Measurements from ENCODE around the gene MAPK1. TPM values are rescaled to one million over a fixed set of nuclear protein-coding genes. Genes with fewer than 3 reads are reported as not detected.
"Not testable (repeated sequence)": the region's sequence is repeated elsewhere in the genome, so short reads cannot be mapped to it uniquely, and the experiment has no call there.

The MAPK1 gene
- total and polyA plus RNA-seq, 4 donors = 16.3 to 154 (median 54.3) TPM

DNA sequence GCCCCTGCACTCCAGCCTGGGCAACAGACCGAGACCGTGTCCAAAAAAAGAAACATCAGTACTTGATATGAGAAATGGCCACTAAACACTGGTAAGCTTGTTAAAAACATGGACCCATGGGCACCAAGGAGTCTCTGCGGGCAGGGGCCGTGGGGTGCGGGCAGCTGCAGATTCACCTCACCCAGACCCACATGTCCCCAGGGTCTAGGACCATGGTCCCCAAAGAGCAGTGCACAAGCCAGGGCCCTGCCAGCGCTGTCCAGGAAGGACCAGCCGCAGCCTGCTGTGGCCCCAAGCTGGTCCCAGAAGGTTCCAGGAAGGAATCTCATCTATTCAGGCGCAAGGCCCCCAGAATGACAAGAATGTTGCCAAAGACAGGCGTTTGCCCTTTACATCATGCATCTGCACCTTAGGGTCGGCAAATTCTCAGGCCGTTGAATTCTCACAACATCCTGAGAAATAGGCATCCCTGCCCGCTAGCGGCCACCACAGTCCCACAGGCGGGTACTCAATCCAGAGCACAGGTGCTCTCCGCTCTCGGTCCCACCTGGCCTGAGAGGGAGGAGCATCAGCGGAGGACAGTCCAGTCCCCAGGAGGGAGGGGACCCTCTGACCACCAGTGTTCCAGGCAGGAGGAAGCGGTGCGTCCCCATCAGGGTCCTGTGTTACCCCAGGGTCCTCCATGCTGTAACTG lies 141.3 kb downstream of the MAPK1 start:
- no peak for DNase-seq
- WGBS, 2 donors = 95 to 99% methylated on average over 19 of the region's 19 CpGs
- TF ChIP-seq, protein P1, sequence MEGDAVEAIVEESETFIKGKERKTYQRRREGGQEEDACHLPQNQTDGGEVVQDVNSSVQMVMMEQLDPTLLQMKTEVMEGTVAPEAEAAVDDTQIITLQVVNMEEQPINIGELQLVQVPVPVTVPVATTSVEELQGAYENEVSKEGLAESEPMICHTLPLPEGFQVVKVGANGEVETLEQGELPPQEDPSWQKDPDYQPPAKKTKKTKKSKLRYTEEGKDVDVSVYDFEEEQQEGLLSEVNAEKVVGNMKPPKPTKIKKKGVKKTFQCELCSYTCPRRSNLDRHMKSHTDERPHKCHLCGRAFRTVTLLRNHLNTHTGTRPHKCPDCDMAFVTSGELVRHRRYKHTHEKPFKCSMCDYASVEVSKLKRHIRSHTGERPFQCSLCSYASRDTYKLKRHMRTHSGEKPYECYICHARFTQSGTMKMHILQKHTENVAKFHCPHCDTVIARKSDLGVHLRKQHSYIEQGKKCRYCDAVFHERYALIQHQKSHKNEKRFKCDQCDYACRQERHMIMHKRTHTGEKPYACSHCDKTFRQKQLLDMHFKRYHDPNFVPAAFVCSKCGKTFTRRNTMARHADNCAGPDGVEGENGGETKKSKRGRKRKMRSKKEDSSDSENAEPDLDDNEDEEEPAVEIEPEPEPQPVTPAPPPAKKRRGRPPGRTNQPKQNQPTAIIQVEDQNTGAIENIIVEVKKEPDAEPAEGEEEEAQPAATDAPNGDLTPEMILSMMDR (IDR thresholded peaks at IDR 0.05; ENCODE audit: control extremely low read depth, extremely low read depth) = no peak
- H3K4me3 ChIP-seq = no peak overlapping the region
- no peak overlapping the region for H3K9ac ChIP-seq (ENCODE audit: insufficient read depth in 1 of 2, low read length in 2 of 2)
- H3K27me3 ChIP-seq (ENCODE audit: control insufficient read depth in 3 of 3, insufficient read depth in 3 of 3, low read length in 2 of 3) = no peaks in the 10 kb centered on the region
- no peaks in the 10 kb centered on the region for H3K4me1 ChIP-seq (ENCODE audit: control insufficient read depth in 5 of 5, insufficient read depth in 5 of 5, low read length in 5 of 5)
- no peak overlapping the region for H3K27ac ChIP-seq (ENCODE audit: low read depth in 1 of 2, low read length in 1 of 2)
- ATAC-seq (ENCODE audit: insufficient read depth, low FRiP score) = no peak
- peaks cover 0 to 3% (median 0%) of the 10 kb centered on the region in 4 donors for H3K9me3 ChIP-seq (ENCODE audit: control insufficient read depth in 4 of 4, insufficient read depth in 3 of 4, low read length in 3 of 4)
- no peaks in the 10 kb centered on the region for H3K36me3 ChIP-seq (ENCODE audit: control insufficient read depth in 4 of 4, insufficient read depth in 4 of 4, low read length in 4 of 4)

DNA sequence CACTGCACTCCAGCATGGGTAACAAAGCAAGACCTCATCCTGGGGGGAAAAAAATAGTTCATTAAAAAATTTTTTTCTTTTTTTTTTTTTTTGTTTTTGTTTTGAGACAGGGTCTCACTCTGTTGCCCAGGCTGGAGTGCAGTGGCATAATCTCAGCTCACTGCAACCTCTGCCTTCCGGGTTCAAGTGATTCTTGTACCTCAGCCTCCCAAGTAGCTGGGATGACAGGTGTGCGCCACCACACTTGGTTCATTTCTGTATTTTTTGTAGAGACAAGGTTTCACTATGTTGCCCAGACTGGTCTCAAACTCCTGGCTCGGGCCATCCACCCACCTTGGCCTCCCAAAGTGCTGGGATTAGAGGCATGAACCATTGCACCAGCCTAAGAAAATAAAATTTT lies 142.9 kb downstream of the MAPK1 start:
- not testable (repeated sequence) for H3K27ac ChIP-seq (ENCODE audit: low read depth in 1 of 2, low read length in 1 of 2); H3K27me3 ChIP-seq (ENCODE audit: control insufficient read depth in 3 of 3, insufficient read depth in 3 of 3, low read length in 2 of 3); H3K4me1 ChIP-seq (ENCODE audit: control insufficient read depth in 5 of 5, insufficient read depth in 5 of 5, low read length in 5 of 5); H3K36me3 ChIP-seq (ENCODE audit: control insufficient read depth in 4 of 4, insufficient read depth in 4 of 4, low read length in 4 of 4); H3K9me3 ChIP-seq (ENCODE audit: control insufficient read depth in 4 of 4, insufficient read depth in 3 of 4, low read length in 3 of 4); H3K9ac ChIP-seq (ENCODE audit: insufficient read depth in 1 of 2, low read length in 2 of 2); DNase-seq; H3K4me3 ChIP-seq; ATAC-seq (ENCODE audit: insufficient read depth, low FRiP score)
- WGBS, 2 donors = 96 to 99% methylated on average over 3 of the region's 3 CpGs

DNA sequence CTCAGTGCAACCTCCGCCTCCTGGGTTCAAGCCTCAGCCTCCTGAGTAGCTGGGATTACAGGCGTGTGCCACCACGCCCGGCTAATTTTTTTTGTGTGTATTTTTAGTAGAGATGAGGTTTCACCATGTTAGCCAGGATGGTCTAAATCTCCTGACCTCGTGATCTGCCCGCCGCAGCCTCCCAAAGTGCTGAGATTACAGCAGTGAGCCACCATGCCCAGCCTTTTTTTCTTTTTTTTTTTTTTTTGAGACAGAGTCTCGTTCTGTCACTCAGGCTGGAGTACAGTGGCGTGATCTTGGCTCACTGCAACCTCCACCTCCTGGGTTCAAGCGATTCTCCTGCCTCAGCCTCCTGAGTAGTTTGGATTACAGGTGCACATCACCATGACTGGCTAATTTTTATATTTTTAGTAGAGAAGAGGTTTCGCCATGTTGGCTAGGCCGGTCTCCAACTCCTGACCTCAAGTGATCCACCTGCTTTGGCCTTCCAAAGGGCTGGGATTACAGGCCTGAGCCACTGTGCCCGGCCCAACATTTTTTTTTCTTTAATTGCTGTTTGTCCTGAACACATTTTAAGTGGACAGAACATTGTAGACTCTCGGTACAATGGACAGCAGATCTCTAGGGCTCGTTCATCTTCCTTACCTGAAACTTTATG lies 146.1 kb downstream of the MAPK1 start:
- H3K27me3 ChIP-seq (ENCODE audit: control insufficient read depth in 3 of 3, insufficient read depth in 3 of 3, low read length in 2 of 3); H3K9me3 ChIP-seq (ENCODE audit: control insufficient read depth in 4 of 4, insufficient read depth in 3 of 4, low read length in 3 of 4); H3K4me1 ChIP-seq (ENCODE audit: control insufficient read depth in 5 of 5, insufficient read depth in 5 of 5, low read length in 5 of 5); H3K9ac ChIP-seq (ENCODE audit: insufficient read depth in 1 of 2, low read length in 2 of 2); DNase-seq; H3K27ac ChIP-seq (ENCODE audit: low read depth in 1 of 2, low read length in 1 of 2); H3K36me3 ChIP-seq (ENCODE audit: control insufficient read depth in 4 of 4, insufficient read depth in 4 of 4, low read length in 4 of 4); H3K4me3 ChIP-seq; ATAC-seq (ENCODE audit: insufficient read depth, low FRiP score): not testable (repeated sequence)
- 95 to 96% methylated on average over 15 of the region's 15 CpGs for WGBS, 2 donors

DNA sequence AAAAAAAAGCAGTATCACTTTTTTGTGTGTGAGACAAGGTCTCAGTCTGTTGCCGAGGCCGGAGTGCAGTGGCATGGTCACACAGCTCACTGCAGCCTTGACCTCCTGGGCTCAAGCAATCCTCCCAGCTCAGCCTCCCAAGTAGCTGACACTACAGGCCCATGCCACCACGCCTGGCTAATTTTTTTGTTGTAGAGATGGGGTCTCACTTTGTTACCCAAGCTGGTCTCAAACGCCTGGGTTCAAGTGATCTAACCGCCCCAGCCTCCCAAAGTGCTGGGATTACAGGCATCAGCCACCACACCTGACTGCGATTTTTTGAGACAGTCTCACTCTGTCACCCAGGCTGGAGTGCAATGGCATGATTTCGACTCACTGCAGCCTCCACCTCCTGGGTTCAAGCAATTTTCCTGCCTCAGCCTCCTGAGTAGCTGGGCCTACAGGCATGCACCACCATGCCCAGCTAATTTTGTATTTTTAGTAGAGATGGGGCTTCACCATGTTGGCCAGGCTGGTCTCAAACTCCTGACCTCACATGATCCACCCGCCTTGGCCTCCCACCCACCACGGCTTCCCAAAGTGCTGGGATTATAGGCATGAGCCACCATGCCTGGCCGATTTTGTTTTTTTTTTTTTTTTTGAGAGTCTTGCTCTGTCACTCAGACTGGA lies 147.1 kb downstream of the MAPK1 start:
- H3K36me3 ChIP-seq (ENCODE audit: control insufficient read depth in 4 of 4, insufficient read depth in 4 of 4, low read length in 4 of 4); H3K4me3 ChIP-seq; H3K27ac ChIP-seq (ENCODE audit: low read depth in 1 of 2, low read length in 1 of 2); H3K9me3 ChIP-seq (ENCODE audit: control insufficient read depth in 4 of 4, insufficient read depth in 3 of 4, low read length in 3 of 4); ATAC-seq (ENCODE audit: insufficient read depth, low FRiP score); H3K27me3 ChIP-seq (ENCODE audit: control insufficient read depth in 3 of 3, insufficient read depth in 3 of 3, low read length in 2 of 3); H3K9ac ChIP-seq (ENCODE audit: insufficient read depth in 1 of 2, low read length in 2 of 2); DNase-seq; H3K4me1 ChIP-seq (ENCODE audit: control insufficient read depth in 5 of 5, insufficient read depth in 5 of 5, low read length in 5 of 5): not testable (repeated sequence)
- 97% methylated on average over 10 of the region's 10 CpGs for WGBS, 2 donors

DNA sequence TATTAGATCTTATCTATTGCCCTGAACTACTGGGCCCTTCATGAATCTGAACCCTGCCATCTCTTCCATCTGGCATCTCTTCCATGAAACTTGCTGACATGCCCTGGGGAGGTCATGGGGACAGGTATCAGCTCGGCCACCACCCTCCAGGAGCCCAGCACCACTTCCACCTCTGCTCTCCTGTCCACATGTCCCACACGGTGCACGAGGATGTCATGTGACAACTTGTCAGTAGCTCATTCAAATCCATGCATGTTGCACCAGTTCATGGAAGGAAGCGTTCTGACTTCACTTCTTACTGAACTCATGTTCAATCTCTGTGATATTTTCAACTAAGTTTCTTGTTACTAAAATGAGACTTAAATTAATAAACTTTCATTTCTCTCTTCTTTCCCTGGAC lies 148.4 kb downstream of the MAPK1 start:
- H3K9me3 ChIP-seq (ENCODE audit: control insufficient read depth in 4 of 4, insufficient read depth in 3 of 4, low read length in 3 of 4) = no peaks in the 10 kb centered on the region
- H3K9ac ChIP-seq (ENCODE audit: insufficient read depth in 1 of 2, low read length in 2 of 2) = no peak overlapping the region
- DNase-seq = no peak
- H3K36me3 ChIP-seq (ENCODE audit: control insufficient read depth in 4 of 4, insufficient read depth in 4 of 4, low read length in 4 of 4) = peaks cover 0 to 1% (median 0%) of the 10 kb centered on the region in 4 donors
- H3K4me3 ChIP-seq = no peak overlapping the region
- H3K4me1 ChIP-seq (ENCODE audit: control insufficient read depth in 5 of 5, insufficient read depth in 5 of 5, low read length in 5 of 5) = peaks cover 0 to 4% (median 0%) of the 10 kb centered on the region in 5 donors
- WGBS, 2 donors = 51 to 53% methylated on average over 4 of the region's 4 CpGs
- H3K27ac ChIP-seq (ENCODE audit: low read depth in 1 of 2, low read length in 1 of 2) = no peak overlapping the region
- no peak for ATAC-seq (ENCODE audit: insufficient read depth, low FRiP score)
- no peaks in the 10 kb centered on the region for H3K27me3 ChIP-seq (ENCODE audit: control insufficient read depth in 3 of 3, insufficient read depth in 3 of 3, low read length in 2 of 3)
- TF ChIP-seq, protein P1 (IDR thresholded peaks at IDR 0.05; ENCODE audit: control extremely low read depth, extremely low read depth) = no peak

Data from lung (tissue), 12 donors.